Dendritic cell treated with granulocyte-macrophage colony-stimulating factor and Interleukin-4, amounts not matched to agents 40 ng/mL and 50 ng/mL, for 4 days (primary cell): Measurements from ENCODE around the gene SYCP2.
"Not testable (repeated sequence)": the region's sequence is repeated elsewhere in the genome, so short reads cannot be mapped to it uniquely, and the experiment has no call there.

Experiments used
- H3K27ac Mint-ChIP-seq: one replicate; pipeline ENCODE4 v1.8.0; 2022; ENCODE audit warnings: mild to moderate bottlenecking, mixed read lengths
- H3K27me3 Mint-ChIP-seq: one replicate; pipeline ENCODE4 v1.8.0; 2022; ENCODE audit warnings: mild to moderate bottlenecking, mixed read lengths
- H3K36me3 Mint-ChIP-seq: one replicate; pipeline ENCODE4 v1.8.0; 2022; ENCODE audit warnings: low read depth, mixed read lengths
- H3K4me1 Mint-ChIP-seq: one replicate; pipeline ENCODE4 v1.8.0; 2022; ENCODE audit warnings: low read depth, mixed read lengths
- H3K4me3 Mint-ChIP-seq: one replicate; pipeline ENCODE4 v1.8.0; 2022; ENCODE audit warnings: mild to moderate bottlenecking, moderate library complexity, mixed read lengths
- H3K9me3 Mint-ChIP-seq: one replicate; pipeline ENCODE4 v1.8.0; 2022; ENCODE audit warnings: mixed read lengths
- intact Hi-C: fragments of 100-400 bp; cut with micrococcal nuclease; formaldehyde crosslinking; loops from one replicate; pipeline ENCODE4 v1.15.0; 2022

SYCP2 gene

GRCh38 chr20:59933296-59933848, at the start of gene SYCP2:
TSS of gene SYCP2 (minus strand) at chr20:59933637. CDS start at chr20:59922413, 11,224 bp downstream.
- H3K36me3 Mint-ChIP-seq = peaks cover under 1% of the 10 kb centered on the region
- H3K4me3 Mint-ChIP-seq = peak within 1 kb of the TSS; percentile 79
- peaks cover 2% of the 10 kb centered on the region for H3K27me3 Mint-ChIP-seq
- intact Hi-C loops = no loop called here
- H3K9me3 Mint-ChIP-seq = no peaks in the 10 kb centered on the region
- H3K27ac Mint-ChIP-seq = peak within 1 kb of the TSS; percentile 62
- peaks cover 13% of the 10 kb centered on the region for H3K4me1 Mint-ChIP-seq

GRCh38 chr20:59983076-59983475, 49.6 kb upstream of the SYCP2 start:
- Mint-ChIP-seq H3K27me3 (no peaks in the 10 kb centered on the region), H3K4me3 (no peak overlapping the region), H3K4me1 (peaks cover 14% of the 10 kb centered on the region), H3K9me3 (no peaks in the 10 kb centered on the region), H3K36me3 (no peaks in the 10 kb centered on the region), H3K27ac (no peak overlapping the region)
- intact Hi-C loops = no loop called here

- intact Hi-C loops = no loop called here
- peaks cover 1% of the 10 kb centered on the region for H3K4me1 Mint-ChIP-seq
- no peak overlapping the region for H3K27ac Mint-ChIP-seq
- no peaks in the 10 kb centered on the region for H3K9me3 Mint-ChIP-seq
- no peak overlapping the region for H3K4me3 Mint-ChIP-seq
- H3K27me3 Mint-ChIP-seq = no peaks in the 10 kb centered on the region
- H3K36me3 Mint-ChIP-seq = no peaks in the 10 kb centered on the region
Observed at GRCh38 chr20:59977086-59977485, 43.6 kb upstream of the SYCP2 start.

GRCh38 chr20:59976156-59976782, 42.8 kb upstream of the SYCP2 start:
- intact Hi-C loops = no loop called here
- Mint-ChIP-seq H3K27ac (no peak overlapping the region), H3K9me3 (no peaks in the 10 kb centered on the region), H3K4me3 (no peak overlapping the region), H3K36me3 (no peaks in the 10 kb centered on the region), H3K27me3 (no peaks in the 10 kb centered on the region), H3K4me1 (peaks cover 9% of the 10 kb centered on the region)

GRCh38 chr20:59972037-59972801, 38.8 kb upstream of the SYCP2 start:
- Mint-ChIP-seq H3K27ac (no peak overlapping the region), H3K36me3 (no peaks in the 10 kb centered on the region), H3K4me3 (no peak overlapping the region), H3K9me3 (no peaks in the 10 kb centered on the region), H3K4me1 (peaks cover 14% of the 10 kb centered on the region), H3K27me3 (no peaks in the 10 kb centered on the region)
- intact Hi-C loops = no loop called here

GRCh38 chr20:59971428-59971827, 38.0 kb upstream of the SYCP2 start:
- Mint-ChIP-seq H3K9me3 (no peaks in the 10 kb centered on the region), H3K4me3 (no peak overlapping the region), H3K36me3 (no peaks in the 10 kb centered on the region), H3K27ac (no peak overlapping the region), H3K27me3 (no peaks in the 10 kb centered on the region), H3K4me1 (peaks cover 14% of the 10 kb centered on the region)
- intact Hi-C loops = no loop called here

GRCh38 chr20:59966428-59966827, 33.0 kb upstream of the SYCP2 start:
- H3K27me3 Mint-ChIP-seq = no peaks in the 10 kb centered on the region
- H3K36me3 Mint-ChIP-seq = no peaks in the 10 kb centered on the region
- peaks cover 13% of the 10 kb centered on the region for H3K4me1 Mint-ChIP-seq
- intact Hi-C loops = no loop called here
- H3K4me3 Mint-ChIP-seq = no peak overlapping the region
- no peaks in the 10 kb centered on the region for H3K9me3 Mint-ChIP-seq
- no peak overlapping the region for H3K27ac Mint-ChIP-seq

- Mint-ChIP-seq H3K27ac (no peak overlapping the region), H3K4me3 (no peak overlapping the region), H3K27me3 (no peaks in the 10 kb centered on the region), H3K9me3 (no peaks in the 10 kb centered on the region), H3K36me3 (no peaks in the 10 kb centered on the region), H3K4me1 (peaks cover 10% of the 10 kb centered on the region)
- intact Hi-C loops = no loop called here
Observed at GRCh38 chr20:59962155-59962554, 28.7 kb upstream of the SYCP2 start.

GRCh38 chr20:59961423-59961822, 28.0 kb upstream of the SYCP2 start:
- Mint-ChIP-seq H3K4me1 (peaks cover 10% of the 10 kb centered on the region), H3K27me3 (no peaks in the 10 kb centered on the region), H3K4me3 (no peak overlapping the region), H3K27ac (no peak overlapping the region), H3K36me3 (no peaks in the 10 kb centered on the region), H3K9me3 (no peaks in the 10 kb centered on the region)
- intact Hi-C loops = no loop called here

- Mint-ChIP-seq H3K36me3 (no peaks in the 10 kb centered on the region), H3K4me1 (peaks cover 16% of the 10 kb centered on the region), H3K9me3 (no peaks in the 10 kb centered on the region), H3K4me3 (no peak overlapping the region), H3K27me3 (no peaks in the 10 kb centered on the region), H3K27ac (no peak overlapping the region)
- intact Hi-C loops = no loop called here
Observed at GRCh38 chr20:59958626-59959025, 25.2 kb upstream of the SYCP2 start.

GRCh38 chr20:59958123-59958522, 24.7 kb upstream of the SYCP2 start, which contains the start of gene CDH26:
TSS of gene CDH26 (plus strand) at chr20:59958423. CDS start at chr20:59958727, 304 bp downstream.
- Mint-ChIP-seq H3K36me3 (no peaks in the 10 kb centered on the region), H3K27me3 (no peaks in the 10 kb centered on the region), H3K4me3 (no peak within 1 kb of the TSS), H3K4me1 (peaks cover 16% of the 10 kb centered on the region), H3K9me3 (no peaks in the 10 kb centered on the region), H3K27ac (no peak within 1 kb of the TSS)
- intact Hi-C loops = no loop called here

GRCh38 chr20:59957568-59957967, 24.1 kb upstream of the SYCP2 start:
- H3K4me3 Mint-ChIP-seq, H3K27ac Mint-ChIP-seq, H3K9me3 Mint-ChIP-seq, H3K36me3 Mint-ChIP-seq, intact Hi-C loops, H3K27me3 Mint-ChIP-seq: not testable (repeated sequence)
- H3K4me1 Mint-ChIP-seq = peaks cover 16% of the 10 kb centered on the region

- Mint-ChIP-seq H3K9me3 (no peaks in the 10 kb centered on the region), H3K4me1 (peaks cover 6% of the 10 kb centered on the region), H3K4me3 (no peak overlapping the region), H3K36me3 (peaks cover 19% of the 10 kb centered on the region), H3K27me3 (no peaks in the 10 kb centered on the region), H3K27ac (no peak overlapping the region)
- intact Hi-C loops = no loop called here
Observed at GRCh38 chr20:59955131-59955796, 21.8 kb upstream of the SYCP2 start.

- Mint-ChIP-seq H3K9me3 (no peaks in the 10 kb centered on the region), H3K27ac (no peak overlapping the region)
Observed at GRCh38 chr20:59954718-59955117, 21.3 kb upstream of the SYCP2 start.

More at GRCh38 chr20:59954718-59955117, 21.3 kb upstream of the SYCP2 start:
- Mint-ChIP-seq H3K27me3 (no peaks in the 10 kb centered on the region), H3K4me3 (no peak overlapping the region), H3K4me1 (peaks cover 6% of the 10 kb centered on the region), H3K36me3 (peaks cover 22% of the 10 kb centered on the region)
- intact Hi-C loops = no loop called here
